T-cell (primary cell): ENCODE measurements around the gene KLK13. TPM values are rescaled to one million over a fixed set of nuclear protein-coding genes. Genes with fewer than 3 reads are reported as not detected.

ENCODE experiments used
- ATAC-seq, 4 experiments: fragments of 200-7000 bp in 3 of 4; fragments of 150-1000 bp in 1 of 4; cut with Tn5 transposase; replicated peaks in 1 of 4; 1 replicate in 3 of 4; 2 replicates in 1 of 4; pipeline ENCODE4 v1.10.0; 2021; ENCODE audit warnings: moderate library complexity in 3 of 4, mild to moderate bottlenecking in 2 of 4, moderate number of reproducible peaks in 1 of 4
- CTCF ChIA-PET, 2 donors: fragments of 300-600 bp; sonication (Branson Sonifier 250); formaldehyde crosslinking; loops; one replicate each; lab custom pipeline; 2022; ENCODE audit warnings: antibody characterized with exemption in 2 of 2; lab: Charles Lee
- POLR2A ChIA-PET, 2 donors: fragments of 300-600 bp; sonication (Branson Sonifier 250); formaldehyde crosslinking; loops; one replicate each; lab custom pipeline; 2022; ENCODE audit warnings: antibody characterized with exemption in 2 of 2; lab: Charles Lee
- DNase-seq, 35 experiments: peaks; one replicate each; pipeline versions ENCODE4 v3.0.0 to v3.0.0-alpha.2; 2013 to 2023
- H3K27ac ChIP-seq: one replicate; pipeline ENCODE4 v1.5.1; 2013; ENCODE audit warnings: low read length
- H3K27me3 ChIP-seq, 2 experiments: replicated peaks in 1 of 2; 1 replicate in 1 of 2; 2 replicates in 1 of 2; pipeline versions ENCODE4 v1.6.1 to v1.7.0; 2013; ENCODE audit warnings: low read length in 1 of 2, mixed read lengths in 1 of 2; ENCODE audit not compliant: control insufficient read depth in 2 of 2, insufficient read depth in 2 of 2; ENCODE audit errors: extremely low read depth in 1 of 2
- H3K36me3 ChIP-seq, 2 donors: 1 replicate in 1 of 2; 2 replicates in 1 of 2; pipeline versions ENCODE4 v1.6.1 to v1.7.0; 2013; ENCODE audit warnings: low read length in 1 of 2; ENCODE audit not compliant: control insufficient read depth in 2 of 2, insufficient read depth in 1 of 2; ENCODE audit errors: extremely low read depth in 1 of 2
- H3K4me1 ChIP-seq, 2 experiments: 1 replicate in 1 of 2; 2 replicates in 1 of 2; pipeline versions ENCODE4 v1.6.1 to v1.7.0; 2013; ENCODE audit warnings: low read length in 2 of 2, mixed read lengths in 1 of 2; ENCODE audit not compliant: insufficient read depth in 2 of 2, control insufficient read depth in 1 of 2; ENCODE audit errors: extremely low read depth in 1 of 2
- H3K4me3 ChIP-seq, 2 donors: 1 replicate in 1 of 2; 2 replicates in 1 of 2; pipeline versions ENCODE4 v1.5.1 to v1.7.0; 2013; ENCODE audit warnings: mild to moderate bottlenecking in 2 of 2, low read length in 1 of 2, moderate library complexity in 1 of 2; ENCODE audit not compliant: control insufficient read depth in 1 of 2; ENCODE audit errors: extremely low read depth in 1 of 2
- H3K9me3 ChIP-seq: 2 replicates; pipeline ENCODE4 v1.7.0; 2013
- H3K27ac Mint-ChIP-seq, 2 donors: one replicate each; pipeline ENCODE4 v1.8.0; 2020 to 2021; ENCODE audit warnings: mild to moderate bottlenecking in 2 of 2, mixed read lengths in 2 of 2
- H3K27me3 Mint-ChIP-seq, 2 donors: one replicate each; pipeline ENCODE4 v1.8.0; 2021 to 2022; ENCODE audit warnings: mixed read lengths in 2 of 2
- H3K36me3 Mint-ChIP-seq: one replicate; pipeline ENCODE4 v1.8.0; 2021; ENCODE audit warnings: mixed read lengths
- H3K4me1 Mint-ChIP-seq, 3 donors: one replicate each; pipeline ENCODE4 v1.8.0; 2020 to 2022; ENCODE audit warnings: mixed read lengths in 3 of 3, mild to moderate bottlenecking in 1 of 3
- H3K4me3 Mint-ChIP-seq, 3 donors: one replicate each; pipeline ENCODE4 v1.8.0; 2020 to 2022; ENCODE audit warnings: mild to moderate bottlenecking in 3 of 3, mixed read lengths in 3 of 3, moderate library complexity in 3 of 3
- H3K9me3 Mint-ChIP-seq, 3 donors: one replicate each; pipeline ENCODE4 v1.8.0; 2020 to 2022; ENCODE audit warnings: mixed read lengths in 3 of 3
- WGBS: methylation state at CpG from one replicate; pipeline ENCODE4 v1.1.5; 2013; ENCODE audit warnings: missing lambda C conversion rate; ENCODE audit not compliant: insufficient coverage; 5-methylcytosine and 5-hydroxymethylcytosine counted together
- total RNA-seq, 35 experiments: library from RNA in 6 of 35; stranded (reverse) in 6 of 35; fragments of 120-200 nt in 1 of 35; gene quantifications; one replicate each; pipeline versions ENCODE4 v1.2.1 to v1.2.4 and lab custom pipeline; 2013 to 2026

KLK13 gene
- total RNA-seq, 5 donors from 2014 or later (not counting 1 experiment from before 2014, with no cell fraction given): not detected

- ChIA-PET CTCF (no interaction called here), POLR2A (interaction anchor here in 1 of 2 donors (0.7 kb wide), 1 partner anchor 66 kb away, joined by 3 read pairs; no protein-coding TSS in a partner anchor)
- H3K4me1 Mint-ChIP-seq: peaks cover 0 to 9% (median 3%) of the 10 kb centered on the region in 3 donors
- H3K36me3 Mint-ChIP-seq: peaks cover 3% of the 10 kb centered on the region
- ATAC-seq: no peak
- H3K27ac ChIP-seq: no peak overlapping the region
- no peak overlapping the region for H3K27ac Mint-ChIP-seq
- 62% methylated on average over 7 of the region's 8 CpGs for WGBS
- H3K9me3 ChIP-seq: no peaks in the 10 kb centered on the region
- no peaks in the 10 kb centered on the region for H3K9me3 Mint-ChIP-seq
- no peaks in the 10 kb centered on the region for H3K27me3 ChIP-seq
- no peak overlapping the region for H3K4me3 ChIP-seq
- H3K4me3 Mint-ChIP-seq: no peak overlapping the region
- H3K27me3 Mint-ChIP-seq: no peaks in the 10 kb centered on the region
- DNase-seq: no peak
- peaks cover 0 to 3% of the 10 kb centered on the region in 2 experiments for H3K4me1 ChIP-seq
- peaks cover 0 to 4% of the 10 kb centered on the region in 2 donors for H3K36me3 ChIP-seq
Observed at GRCh38 chr19:51090471-51090870, 25.6 kb upstream of the KLK13 start.

- no peaks in the 10 kb centered on the region for H3K27me3 ChIP-seq
- Mint-ChIP-seq H3K9me3 (no peaks in the 10 kb centered on the region), H3K27ac (no peak overlapping the region), H3K36me3 (peaks cover 3% of the 10 kb centered on the region), H3K4me3 (no peak overlapping the region), H3K27me3 (no peaks in the 10 kb centered on the region), H3K4me1 (peaks cover 0 to 9% (median 0%) of the 10 kb centered on the region in 3 donors)
- ChIA-PET CTCF (no interaction called here), POLR2A (interaction anchor here in 1 of 2 donors (0.7 kb wide), 1 partner anchor 65 kb away, joined by 3 read pairs; no protein-coding TSS in a partner anchor)
- DNase-seq: no peak
- H3K4me3 ChIP-seq: no peak overlapping the region
- H3K9me3 ChIP-seq: no peaks in the 10 kb centered on the region
- no peaks in the 10 kb centered on the region for H3K4me1 ChIP-seq
- H3K27ac ChIP-seq: no peak overlapping the region
- H3K36me3 ChIP-seq: peaks cover 0 to 4% of the 10 kb centered on the region in 2 donors
- no peak for ATAC-seq
- WGBS: 85% methylated on average over 15 of the region's 17 CpGs
Observed at GRCh38 chr19:51089786-51090185, 24.9 kb upstream of the KLK13 start.

GRCh38 chr19:51086153-51086850 is 21.4 kb upstream of the KLK13 start:
- no peaks in the 10 kb centered on the region for H3K9me3 ChIP-seq
- H3K4me3 Mint-ChIP-seq: no peak overlapping the region
- no peak for ATAC-seq
- peaks cover 0 to 17% of the 10 kb centered on the region in 2 experiments for H3K27me3 ChIP-seq
- WGBS: 88% methylated on average over 16 of the region's 18 CpGs
- H3K9me3 Mint-ChIP-seq: no peaks in the 10 kb centered on the region
- H3K36me3 ChIP-seq: peaks cover 0 to 2% of the 10 kb centered on the region in 2 donors
- no peak overlapping the region for H3K4me3 ChIP-seq
- H3K4me1 Mint-ChIP-seq: no peaks in the 10 kb centered on the region
- CTCF ChIA-PET: no interaction called here
- no peak overlapping the region for H3K27ac Mint-ChIP-seq
- H3K27me3 Mint-ChIP-seq: peaks cover 16% of the 10 kb centered on the region in 2 donors
- peaks cover 3% of the 10 kb centered on the region for H3K36me3 Mint-ChIP-seq
- no peak overlapping the region for H3K27ac ChIP-seq
- no peak for DNase-seq
- H3K4me1 ChIP-seq: no peaks in the 10 kb centered on the region
- POLR2A ChIA-PET: no interaction called here

GRCh38 chr19:51084505-51084904 is 19.6 kb upstream of the KLK13 start:
- ATAC-seq (no peak), DNase-seq (no peak)
- no peak overlapping the region for H3K27ac ChIP-seq
- Mint-ChIP-seq H3K27ac (no peak overlapping the region), H3K9me3 (no peaks in the 10 kb centered on the region), H3K36me3 (no peaks in the 10 kb centered on the region), H3K4me3 (no peak overlapping the region), H3K27me3 (peaks cover 16% of the 10 kb centered on the region in 2 donors), H3K4me1 (no peaks in the 10 kb centered on the region)
- H3K4me1 ChIP-seq: no peaks in the 10 kb centered on the region
- H3K27me3 ChIP-seq: peaks cover 0 to 17% of the 10 kb centered on the region in 2 experiments
- POLR2A ChIA-PET: no interaction called here
- H3K36me3 ChIP-seq: peaks cover 0 to 2% of the 10 kb centered on the region in 2 donors
- 82% methylated on average over 4 of the region's 7 CpGs for WGBS
- no peak overlapping the region for H3K4me3 ChIP-seq
- CTCF ChIA-PET: no interaction called here
- H3K9me3 ChIP-seq: no peaks in the 10 kb centered on the region

GRCh38 chr19:51083783-51084182 is 18.9 kb upstream of the KLK13 start:
- ATAC-seq (no peak), DNase-seq (no peak)
- Histone ChIP-seq H3K4me3 (no peak overlapping the region), H3K36me3 (peaks cover 0 to 2% of the 10 kb centered on the region in 2 donors), H3K27ac (no peak overlapping the region), H3K4me1 (no peaks in the 10 kb centered on the region), H3K9me3 (no peaks in the 10 kb centered on the region), H3K27me3 (peaks cover 0 to 18% of the 10 kb centered on the region in 2 experiments)
- peaks cover 16% of the 10 kb centered on the region in 2 donors for H3K27me3 Mint-ChIP-seq
- no peak overlapping the region for H3K4me3 Mint-ChIP-seq
- H3K27ac Mint-ChIP-seq: no peak overlapping the region
- CTCF ChIA-PET: no interaction called here
- H3K4me1 Mint-ChIP-seq: no peaks in the 10 kb centered on the region
- POLR2A ChIA-PET: no interaction called here
- WGBS: 72% methylated on average over 9 of the region's 14 CpGs
- no peaks in the 10 kb centered on the region for H3K9me3 Mint-ChIP-seq
- H3K36me3 Mint-ChIP-seq: no peaks in the 10 kb centered on the region

GRCh38 chr19:51083181-51083580 is 18.3 kb upstream of the KLK13 start:
- Mint-ChIP-seq H3K9me3 (no peaks in the 10 kb centered on the region), H3K4me1 (no peaks in the 10 kb centered on the region), H3K36me3 (no peaks in the 10 kb centered on the region), H3K27ac (no peak overlapping the region), H3K27me3 (peaks cover 16% of the 10 kb centered on the region in 2 donors), H3K4me3 (no peak overlapping the region)
- no peaks in the 10 kb centered on the region for H3K4me1 ChIP-seq
- no peak overlapping the region for H3K27ac ChIP-seq
- H3K4me3 ChIP-seq: no peak overlapping the region
- 40% methylated on average over 4 of the region's 4 CpGs for WGBS
- no peak for DNase-seq
- CTCF ChIA-PET: no interaction called here
- POLR2A ChIA-PET: no interaction called here
- H3K36me3 ChIP-seq: peaks cover 0 to 2% of the 10 kb centered on the region in 2 donors
- H3K9me3 ChIP-seq: no peaks in the 10 kb centered on the region
- no peak for ATAC-seq
- H3K27me3 ChIP-seq: peaks cover 0 to 19% of the 10 kb centered on the region in 2 experiments
